Right kidney (tissue), 9 donors: ENCODE measurements around the gene TBC1D10B.

Experiments used
- DNase-seq: peaks from one replicate; pipeline ENCODE4 v3.0.0-alpha.2; 2016
- long read RNA-seq, 8 donors: transcript quantifications; one replicate each; lab custom pipeline, GENCODE V29; 2026

TBC1D10B gene, protein sequence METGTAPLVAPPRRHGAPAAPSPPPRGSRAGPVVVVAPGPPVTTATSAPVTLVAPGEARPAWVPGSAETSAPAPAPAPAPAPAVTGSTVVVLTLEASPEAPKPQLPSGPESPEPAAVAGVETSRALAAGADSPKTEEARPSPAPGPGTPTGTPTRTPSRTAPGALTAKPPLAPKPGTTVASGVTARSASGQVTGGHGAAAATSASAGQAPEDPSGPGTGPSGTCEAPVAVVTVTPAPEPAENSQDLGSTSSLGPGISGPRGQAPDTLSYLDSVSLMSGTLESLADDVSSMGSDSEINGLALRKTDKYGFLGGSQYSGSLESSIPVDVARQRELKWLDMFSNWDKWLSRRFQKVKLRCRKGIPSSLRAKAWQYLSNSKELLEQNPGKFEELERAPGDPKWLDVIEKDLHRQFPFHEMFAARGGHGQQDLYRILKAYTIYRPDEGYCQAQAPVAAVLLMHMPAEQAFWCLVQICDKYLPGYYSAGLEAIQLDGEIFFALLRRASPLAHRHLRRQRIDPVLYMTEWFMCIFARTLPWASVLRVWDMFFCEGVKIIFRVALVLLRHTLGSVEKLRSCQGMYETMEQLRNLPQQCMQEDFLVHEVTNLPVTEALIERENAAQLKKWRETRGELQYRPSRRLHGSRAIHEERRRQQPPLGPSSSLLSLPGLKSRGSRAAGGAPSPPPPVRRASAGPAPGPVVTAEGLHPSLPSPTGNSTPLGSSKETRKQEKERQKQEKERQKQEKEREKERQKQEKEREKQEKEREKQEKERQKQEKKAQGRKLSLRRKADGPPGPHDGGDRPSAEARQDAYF
- long read RNA-seq, donor 1, transcript TBC1D10B-201 (9 exons, 3,350 nt), result major isoform, 8 of 8 reads
- long read RNA-seq, donor 1, partial matches to known transcripts, result 0 of 8 reads
- long read RNA-seq, donor 1, other reads (novel, unspliced or antisense), result 0 of 8 reads
- long read RNA-seq, donor 2, transcript TBC1D10B-201 (9 exons, 3,350 nt), result major isoform, 6 of 6 reads
- long read RNA-seq, donor 2, partial matches to known transcripts, result 0 of 6 reads
- long read RNA-seq, donor 2, other reads (novel, unspliced or antisense), result 0 of 6 reads
- long read RNA-seq, donor 3, partial matches to known transcripts, result 0 of 1 reads
- long read RNA-seq, donor 3, other reads (novel, unspliced or antisense), result 0 of 1 reads
- long read RNA-seq, donor 4, partial matches to known transcripts, result 0 of 4 reads
- long read RNA-seq, donor 4, other reads (novel, unspliced or antisense), result 0 of 4 reads
- long read RNA-seq, donor 5, transcript TBC1D10B-201 (9 exons, 3,350 nt), result major isoform, 5 of 5 reads
- long read RNA-seq, donor 5, partial matches to known transcripts, result 0 of 5 reads
- long read RNA-seq, donor 5, other reads (novel, unspliced or antisense), result 0 of 5 reads
- long read RNA-seq, donor 6, partial matches to known transcripts, result 10 of 14 reads
- long read RNA-seq, donor 6, other reads (novel, unspliced or antisense), result 0 of 14 reads
- long read RNA-seq, donor 7, result 0 reads
- long read RNA-seq, donor 8, partial matches to known transcripts, result 7 of 11 reads
- long read RNA-seq, donor 8, other reads (novel, unspliced or antisense), result 0 of 11 reads

GRCh38 chr16:30370456-30371247 is at the start of gene TBC1D10B:
TSS of gene TBC1D10B (minus strand) at chr16:30370494. CDS start at chr16:30370183, 311 bp downstream.
- peak; percentile 92 for DNase-seq

DNA sequence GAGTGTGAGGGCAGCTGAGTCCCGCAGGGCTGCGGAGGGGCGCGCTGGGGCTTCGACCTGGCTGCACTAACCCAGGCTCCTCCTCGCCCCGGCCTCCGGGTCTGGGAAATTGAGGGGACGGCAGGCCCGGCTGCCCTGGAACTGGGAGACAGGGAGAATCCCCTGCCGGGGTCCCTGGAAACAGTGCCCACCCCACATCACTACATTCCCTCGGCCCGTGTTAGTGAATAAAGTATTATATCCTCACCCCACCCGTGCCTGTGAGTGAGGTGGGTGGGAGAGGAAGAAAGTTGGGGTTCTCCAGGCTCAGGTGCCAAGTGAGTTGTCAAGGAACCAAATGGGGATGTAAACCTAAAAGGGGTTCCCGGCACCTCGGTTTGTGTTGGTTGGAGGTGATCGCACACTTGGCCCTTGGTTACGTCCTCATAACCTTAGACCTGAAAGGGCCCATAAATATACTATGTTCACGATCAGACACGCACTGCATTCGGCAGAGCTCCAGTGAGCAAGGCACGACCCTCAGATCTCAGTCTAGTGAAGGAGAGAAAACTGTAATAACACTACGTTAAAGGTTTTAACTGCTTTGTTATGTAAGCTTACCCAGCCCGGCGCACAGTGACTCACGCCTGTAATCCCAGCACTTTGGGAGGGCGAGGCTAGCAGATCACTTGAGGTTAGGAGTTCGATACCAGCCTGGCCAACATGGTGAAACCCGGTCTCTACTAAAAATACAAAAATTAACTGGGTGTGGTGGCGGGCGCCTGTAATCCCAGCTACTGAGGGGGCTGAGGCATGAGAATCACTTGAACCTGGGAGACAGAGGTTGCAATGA is 48.3 kb upstream of the TBC1D10B start:
- DNase-seq, result no peak

DNA sequence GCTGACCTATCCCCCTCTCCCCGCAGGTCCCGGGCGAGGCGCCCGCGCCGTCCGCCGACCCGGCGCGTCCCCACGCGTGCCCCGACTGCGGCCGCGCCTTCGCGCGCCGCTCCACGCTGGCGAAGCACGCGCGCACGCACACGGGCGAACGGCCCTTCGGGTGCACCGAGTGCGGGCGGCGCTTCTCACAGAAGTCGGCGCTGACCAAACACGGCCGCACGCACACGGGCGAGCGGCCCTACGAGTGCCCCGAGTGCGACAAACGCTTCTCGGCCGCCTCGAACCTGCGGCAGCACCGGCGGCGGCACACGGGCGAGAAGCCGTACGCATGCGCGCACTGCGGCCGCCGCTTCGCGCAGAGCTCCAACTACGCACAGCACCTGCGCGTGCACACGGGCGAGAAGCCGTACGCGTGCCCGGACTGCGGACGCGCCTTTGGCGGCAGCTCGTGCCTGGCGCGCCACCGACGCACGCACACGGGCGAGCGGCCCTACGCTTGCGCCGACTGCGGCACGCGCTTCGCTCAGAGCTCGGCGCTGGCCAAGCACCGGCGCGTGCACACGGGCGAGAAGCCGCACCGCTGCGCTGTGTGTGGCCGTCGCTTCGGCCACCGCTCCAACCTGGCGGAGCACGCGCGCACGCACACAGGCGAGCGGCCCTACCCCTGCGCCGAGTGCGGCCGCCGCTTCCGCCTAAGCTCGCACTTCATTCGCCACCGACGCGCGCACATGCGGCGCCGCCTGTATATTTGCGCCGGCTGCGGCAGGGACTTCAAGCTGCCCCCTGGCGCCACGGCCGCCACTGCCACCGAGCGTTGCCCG is 47.4 kb upstream of the TBC1D10B start:
- DNase-seq, result peak; percentile 95

DNA sequence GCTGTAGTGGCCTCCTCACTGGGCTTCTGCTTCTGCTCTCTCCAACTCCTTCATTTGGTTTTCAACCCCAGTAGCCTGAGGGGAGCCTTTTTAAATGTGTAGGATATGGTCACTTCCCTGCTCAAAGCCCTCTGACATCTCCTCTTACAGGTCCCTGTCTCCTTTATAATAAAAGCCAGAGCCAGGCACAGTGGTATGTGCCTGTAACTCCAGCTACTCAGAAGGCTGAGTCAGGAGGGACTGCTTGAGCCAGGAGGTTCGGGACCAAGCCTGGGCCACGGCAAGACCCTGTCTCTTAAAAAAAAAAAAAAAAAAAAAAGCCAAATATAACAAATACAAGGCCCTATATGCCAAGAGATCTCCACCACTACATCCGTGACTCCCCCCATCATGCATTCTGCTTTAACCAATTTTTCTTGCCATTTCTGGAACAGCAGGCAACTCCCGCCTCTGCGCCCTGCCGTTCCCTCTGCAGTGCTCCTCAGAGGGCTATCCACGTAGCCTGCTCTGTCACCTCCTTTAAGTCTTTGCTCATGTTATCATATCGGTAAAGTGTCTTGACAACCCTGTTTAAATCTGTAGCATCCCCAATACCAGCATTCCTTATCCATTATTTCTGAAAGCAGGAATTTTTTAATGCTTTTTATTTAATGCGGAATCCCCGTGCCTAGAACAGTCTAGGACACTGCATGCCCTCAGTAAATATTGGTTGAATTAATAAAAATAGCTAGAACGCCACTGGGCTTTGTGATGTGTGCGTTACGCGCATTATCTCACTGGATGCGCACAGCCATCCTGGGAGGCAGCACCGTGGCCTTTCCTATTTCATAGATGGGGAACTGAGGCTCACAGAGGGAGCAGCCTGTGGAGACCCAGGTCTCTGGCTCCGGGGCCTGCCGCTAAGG is 46.6 kb upstream of the TBC1D10B start:
- DNase-seq, result no peak

DNA sequence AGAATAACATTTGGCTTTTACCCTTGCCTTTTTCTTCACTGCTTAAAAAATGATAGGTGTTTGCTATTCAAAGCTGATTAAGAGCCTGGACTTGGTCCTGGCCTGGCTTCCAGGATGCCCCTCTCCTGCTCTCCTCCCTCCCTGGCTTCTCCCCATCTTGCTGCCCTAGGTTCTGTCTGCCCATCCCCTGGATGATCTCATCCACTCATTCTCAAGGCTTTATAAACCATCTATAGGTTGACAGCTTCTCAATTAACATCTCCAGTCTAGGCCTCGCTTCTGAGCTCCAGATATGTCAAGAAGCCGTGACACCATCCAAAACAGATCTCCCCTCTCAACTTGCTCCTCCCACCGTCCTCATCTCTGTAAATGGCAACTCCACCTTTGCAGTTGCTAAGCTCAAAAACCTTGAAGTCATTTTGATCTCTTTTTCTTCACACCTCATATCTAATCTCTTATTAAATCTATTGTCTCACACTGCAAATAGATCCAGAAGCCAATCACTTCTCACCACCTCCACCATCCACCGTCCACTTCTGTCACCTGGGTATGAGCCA is 45.8 kb upstream of the TBC1D10B start:
- DNase-seq, result no peak

DNA sequence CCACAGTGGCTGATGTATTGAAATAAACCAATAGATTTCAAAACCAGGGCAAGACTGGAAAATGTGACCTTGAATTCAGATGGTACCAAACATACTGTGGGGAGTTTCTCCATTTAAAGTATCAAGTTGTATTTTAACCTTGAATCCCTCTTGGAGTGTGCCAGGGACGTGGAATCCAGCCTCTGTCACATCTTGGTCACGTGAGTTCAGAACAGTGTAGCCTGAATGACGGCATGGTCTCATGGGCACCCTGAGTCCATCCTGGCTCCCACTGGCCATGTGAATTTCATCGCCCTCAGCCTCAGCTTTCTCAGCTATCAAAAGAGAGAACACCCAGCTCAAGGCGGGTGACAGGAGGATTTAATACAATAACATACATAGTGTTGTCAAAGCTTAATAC is 43.9 kb upstream of the TBC1D10B start:
- DNase-seq, result no peak

DNA sequence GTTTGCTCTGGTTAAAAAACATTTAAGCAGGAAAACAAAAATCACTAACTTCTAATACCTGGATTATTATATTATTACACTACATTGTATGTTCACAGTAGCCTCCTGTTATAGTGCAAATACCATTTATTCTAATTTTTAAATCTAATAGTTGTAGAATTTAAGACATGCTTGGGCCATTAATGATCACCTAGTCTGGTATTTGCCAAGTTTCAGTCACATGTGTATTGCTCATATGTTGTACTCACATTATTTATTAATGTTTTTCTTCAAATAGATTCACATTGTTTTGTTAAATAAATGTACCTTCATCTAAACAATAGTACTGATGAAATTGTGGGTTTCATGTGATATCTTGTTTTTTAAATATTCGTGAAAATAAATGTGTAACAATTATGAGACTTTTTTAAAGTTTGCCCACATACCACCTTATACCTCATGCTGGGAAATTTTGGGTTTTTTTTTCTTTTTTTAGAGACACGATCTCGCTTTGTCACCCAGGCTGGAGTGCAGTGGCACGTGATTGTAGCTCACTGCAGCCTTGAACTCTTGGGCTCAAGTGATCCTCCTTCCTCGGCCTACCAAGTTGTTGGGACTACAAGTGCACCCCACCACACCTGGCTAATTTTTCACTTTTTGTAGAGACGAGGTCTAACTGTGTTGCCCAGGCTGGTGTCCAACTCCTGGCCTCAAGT is 43.0 kb upstream of the TBC1D10B start:
- no peak for DNase-seq

GRCh38 chr16:30409125-30410060 is 39.1 kb upstream of the TBC1D10B start:
- peak; percentile 72 for DNase-seq

GRCh38 chr16:30407804-30408534 is 37.7 kb upstream of the TBC1D10B start:
- DNase-seq, result peak; percentile 41

DNA sequence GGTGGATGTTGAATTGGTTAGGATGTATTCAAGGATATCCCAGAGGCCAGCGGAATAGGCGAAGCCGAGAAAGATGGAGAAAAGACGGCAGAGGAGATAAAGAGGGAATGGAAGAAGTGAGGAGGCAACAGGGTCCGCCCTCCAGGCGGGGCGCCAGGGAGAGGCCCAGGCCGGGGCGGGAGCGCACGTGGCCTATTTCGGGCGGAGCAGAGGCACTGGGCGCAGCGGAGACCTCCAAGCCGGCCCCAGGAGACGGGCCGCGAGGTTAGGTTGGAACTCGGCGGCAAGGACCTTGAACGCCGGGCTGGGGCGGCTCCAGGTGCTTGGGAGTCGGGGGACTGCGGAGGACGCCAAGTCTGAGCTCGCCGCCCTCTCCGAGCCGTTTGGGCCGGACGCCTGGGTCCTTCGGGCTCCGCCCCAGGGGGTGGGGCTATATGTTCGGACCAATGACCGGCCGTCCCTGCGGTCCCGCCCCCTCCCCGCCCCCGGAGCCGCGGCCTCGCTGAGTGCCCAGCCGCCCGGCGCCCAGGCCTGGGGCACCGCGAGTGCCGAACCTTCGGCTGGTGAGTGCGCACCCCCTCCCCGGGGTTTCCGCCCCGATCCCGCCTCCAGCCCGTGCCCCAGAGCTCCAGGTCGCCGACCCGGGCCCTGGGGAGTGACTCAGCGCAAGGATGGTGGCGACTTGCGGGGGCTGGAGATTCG is 37.0 kb upstream of the TBC1D10B start, which contains the start of gene ZNF771:
TSS of gene ZNF771 (plus strand) at position 505 of the 702 bp plus-strand sequence. CDS start 448 bp downstream, outside the sequence.
- peak; percentile 99 for DNase-seq

- DNase-seq, result no peak
Measured at GRCh38 chr16:30406795-30407101, 36.5 kb upstream of the TBC1D10B start.

- no peak for DNase-seq
Measured at GRCh38 chr16:30401768-30402425, 31.6 kb upstream of the TBC1D10B start.

- no peak for DNase-seq
Measured at GRCh38 chr16:30399435-30400186, 29.3 kb upstream of the TBC1D10B start.
